Stimulated activated CD8-positive, alpha-beta memory T cell treated with anti-CD3 and anti-CD28 coated beads, Interleukin-4, amount 100 ng/mL, for 48 hours (primary cell): ENCODE data around the gene RASGRP4.

Source experiments
- DNase-seq: peaks from one replicate; pipeline ENCODE4 v3.0.0-alpha.2; 2020

RASGRP4 gene

GRCh38 chr19:38445362-38445761, 19.3 kb upstream of the RASGRP4 start:
- no peak for DNase-seq

DNA sequence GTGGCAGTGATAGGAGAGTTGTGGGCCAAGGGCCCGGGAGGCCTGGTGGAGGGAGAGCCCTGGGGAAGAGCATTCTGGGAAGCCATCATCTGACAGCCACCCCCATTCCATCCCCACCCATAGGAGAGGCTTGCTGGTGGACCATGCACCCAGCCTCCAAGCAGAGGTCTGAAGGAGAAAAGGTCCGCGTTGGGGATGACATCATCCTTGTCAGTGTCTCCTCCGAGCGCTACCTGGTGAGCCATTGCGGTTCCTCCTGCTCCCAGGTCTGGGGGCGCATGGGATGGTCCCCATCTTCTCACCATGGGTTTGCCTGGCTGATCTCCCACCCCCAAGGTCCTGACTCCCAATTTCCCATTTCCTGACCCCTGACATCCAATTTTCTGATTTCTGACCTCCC, 18.0 kb upstream of the RASGRP4 start:
- DNase-seq = no peak

DNA sequence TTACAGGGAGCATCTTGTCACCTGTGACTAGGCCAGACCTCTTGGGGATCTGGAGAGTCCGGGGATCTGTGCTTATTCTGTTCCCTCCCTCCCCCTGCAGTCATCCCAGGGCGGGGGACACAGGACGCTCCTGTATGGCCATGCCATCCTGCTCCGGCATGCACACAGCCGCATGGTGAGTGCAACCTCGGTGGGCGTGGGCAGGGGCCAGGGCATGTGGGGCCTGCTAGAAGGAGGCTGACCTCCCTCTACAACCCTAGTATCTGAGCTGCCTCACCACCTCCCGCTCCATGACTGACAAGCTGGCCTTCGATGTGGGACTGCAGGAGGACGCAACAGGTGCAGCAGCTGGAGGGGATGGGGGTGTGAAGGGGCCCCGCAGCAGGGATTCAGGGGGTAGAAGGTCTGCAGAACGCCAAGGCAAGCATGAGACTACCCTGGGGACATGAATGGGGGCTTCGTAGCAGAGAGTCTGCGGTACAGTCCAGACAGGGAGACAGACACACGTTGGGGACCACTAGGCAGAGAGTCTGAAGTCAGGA, 17.5 kb upstream of the RASGRP4 start:
- DNase-seq = no peak

DNA sequence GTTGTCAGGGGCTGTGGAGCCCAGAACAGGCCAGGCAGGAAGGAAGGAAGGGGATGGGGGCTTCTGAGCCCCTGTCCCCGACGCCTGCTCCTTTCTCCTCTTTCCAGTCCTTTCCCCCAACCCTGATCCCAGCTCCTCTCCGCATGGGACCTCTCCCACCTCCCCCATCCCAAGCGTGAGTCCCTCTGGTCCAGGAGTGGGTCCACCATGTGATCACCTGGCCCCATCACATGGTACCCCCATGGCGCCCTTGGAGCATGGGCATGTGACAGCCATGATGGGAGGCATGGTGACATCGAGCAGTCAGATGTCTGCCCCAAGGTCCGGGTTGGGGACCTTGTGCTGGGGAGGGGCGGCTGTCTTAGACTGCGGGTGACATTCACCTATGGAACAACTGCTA, 16.7 kb upstream of the RASGRP4 start:
- DNase-seq = no peak

GRCh38 chr19:38441657-38442348, 15.8 kb upstream of the RASGRP4 start:
- peak; percentile 28 for DNase-seq

DNA sequence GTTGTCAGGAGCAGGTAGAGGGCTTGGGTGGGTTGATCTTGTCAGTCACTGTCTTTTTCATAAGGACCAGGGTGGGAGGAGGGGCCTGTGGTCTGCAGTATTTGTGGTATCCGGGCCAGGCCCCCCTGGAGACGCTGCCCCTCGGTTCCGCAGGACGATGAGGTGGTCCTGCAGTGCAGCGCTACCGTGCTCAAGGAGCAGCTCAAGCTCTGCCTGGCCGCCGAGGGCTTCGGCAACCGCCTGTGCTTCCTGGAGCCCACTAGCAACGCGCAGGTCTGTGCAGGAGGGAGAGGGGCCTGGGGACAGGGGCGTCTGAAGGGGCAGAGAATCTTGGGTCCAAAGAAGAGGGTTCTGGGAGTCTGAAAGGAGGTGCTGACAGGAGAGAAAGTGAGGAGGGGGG, 14.6 kb upstream of the RASGRP4 start:
- DNase-seq = no peak

DNA sequence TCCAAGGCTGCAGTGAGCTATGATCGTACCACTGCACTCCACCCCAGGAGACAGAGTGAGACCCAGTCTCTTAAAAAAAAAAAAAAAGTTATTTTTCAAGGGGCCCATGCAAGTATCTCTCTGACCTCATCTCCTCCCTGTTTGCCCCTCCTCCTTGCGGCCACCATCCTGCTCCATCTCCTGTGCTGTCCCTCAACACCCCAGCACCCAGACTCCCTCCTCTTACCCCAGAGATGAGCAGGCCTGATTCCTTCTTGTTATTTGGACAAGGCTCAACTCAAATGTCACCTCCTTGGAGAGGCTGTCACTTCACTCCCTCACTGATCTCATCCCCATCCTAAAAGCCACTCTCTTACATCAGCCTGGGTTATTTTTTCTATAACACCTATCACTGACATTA, 11.9 kb upstream of the RASGRP4 start:
- no peak for DNase-seq

- DNase-seq = no peak
Measured at GRCh38 chr19:38437295-38437694, 11.3 kb upstream of the RASGRP4 start.

DNA sequence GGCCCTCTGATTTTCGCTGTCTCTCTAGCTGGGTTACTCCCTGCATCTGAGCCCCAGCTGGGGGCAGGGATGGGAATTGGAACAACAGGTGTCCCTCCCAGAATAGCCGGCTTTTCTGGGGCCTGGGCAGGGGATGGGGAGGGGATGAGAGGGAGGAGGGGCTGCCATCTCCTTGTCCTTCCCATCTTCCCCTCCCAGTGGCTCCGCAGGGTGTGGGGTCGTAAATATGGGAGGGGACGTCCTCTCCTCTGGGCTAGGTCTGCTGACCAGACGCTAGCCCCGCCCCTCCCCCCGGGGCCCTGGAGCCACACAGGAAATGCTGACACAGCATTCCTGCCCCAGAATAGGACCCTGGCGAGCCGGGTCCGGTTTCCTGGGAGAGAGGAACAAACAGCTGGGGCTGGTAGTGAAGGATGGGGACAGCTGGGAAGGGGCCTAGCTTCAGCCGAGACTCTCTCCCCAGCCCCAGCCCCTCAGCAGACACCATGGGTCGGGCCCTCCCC, 8.6 kb upstream of the RASGRP4 start:
- no peak for DNase-seq

DNA sequence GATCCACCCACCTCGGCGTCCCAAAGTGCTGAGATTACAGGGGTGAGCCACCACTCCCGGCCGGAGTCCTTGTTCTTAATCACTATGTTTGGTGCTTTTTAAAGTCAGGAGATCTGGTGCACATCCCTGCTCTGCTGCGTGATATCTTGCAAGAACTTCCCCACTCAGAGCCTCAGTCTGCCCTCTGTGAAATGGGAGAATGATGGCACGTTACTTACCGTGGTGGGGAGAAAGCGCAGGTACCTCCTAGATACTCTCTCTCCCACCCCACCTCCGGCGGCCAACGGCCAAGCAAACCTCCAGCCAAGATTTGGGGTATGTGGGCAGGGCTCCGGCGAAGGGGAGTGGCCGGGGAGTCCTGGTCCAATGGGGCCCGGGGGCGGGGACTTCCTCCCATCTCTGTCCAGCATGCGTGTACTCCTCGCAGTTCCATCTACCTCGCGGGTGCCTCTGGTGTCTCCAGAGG, 7.3 kb upstream of the RASGRP4 start, which contains the start of gene RYR1:
Gene RYR1, plus strand, starts transcription at position 424 of the 466 bp plus-strand sequence. CDS start 139 bp downstream, outside the sequence.
- peak; percentile 79 for DNase-seq

DNA sequence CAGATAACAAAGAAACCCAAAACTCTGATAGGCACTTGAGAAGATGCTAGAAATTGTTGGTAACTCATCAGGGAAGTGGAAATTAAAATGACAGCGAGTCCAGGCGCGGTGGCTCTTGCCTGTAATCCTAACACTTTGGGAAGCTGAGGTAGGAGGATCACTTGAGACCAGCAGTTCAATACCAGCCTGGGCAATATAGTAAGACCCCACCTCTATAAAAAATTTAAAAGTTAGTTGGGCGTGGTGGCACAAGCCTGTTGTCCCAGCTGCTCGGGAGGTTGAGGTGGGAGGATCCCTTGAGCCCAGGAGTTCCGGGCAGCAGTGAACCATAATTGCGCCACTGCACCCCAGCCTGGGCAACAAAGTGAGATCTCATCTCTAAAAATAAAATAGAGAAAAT, 4.9 kb upstream of the RASGRP4 start:
- DNase-seq = no peak

GRCh38 chr19:38429811-38430156, 3.8 kb upstream of the RASGRP4 start:
- no peak for DNase-seq

DNA sequence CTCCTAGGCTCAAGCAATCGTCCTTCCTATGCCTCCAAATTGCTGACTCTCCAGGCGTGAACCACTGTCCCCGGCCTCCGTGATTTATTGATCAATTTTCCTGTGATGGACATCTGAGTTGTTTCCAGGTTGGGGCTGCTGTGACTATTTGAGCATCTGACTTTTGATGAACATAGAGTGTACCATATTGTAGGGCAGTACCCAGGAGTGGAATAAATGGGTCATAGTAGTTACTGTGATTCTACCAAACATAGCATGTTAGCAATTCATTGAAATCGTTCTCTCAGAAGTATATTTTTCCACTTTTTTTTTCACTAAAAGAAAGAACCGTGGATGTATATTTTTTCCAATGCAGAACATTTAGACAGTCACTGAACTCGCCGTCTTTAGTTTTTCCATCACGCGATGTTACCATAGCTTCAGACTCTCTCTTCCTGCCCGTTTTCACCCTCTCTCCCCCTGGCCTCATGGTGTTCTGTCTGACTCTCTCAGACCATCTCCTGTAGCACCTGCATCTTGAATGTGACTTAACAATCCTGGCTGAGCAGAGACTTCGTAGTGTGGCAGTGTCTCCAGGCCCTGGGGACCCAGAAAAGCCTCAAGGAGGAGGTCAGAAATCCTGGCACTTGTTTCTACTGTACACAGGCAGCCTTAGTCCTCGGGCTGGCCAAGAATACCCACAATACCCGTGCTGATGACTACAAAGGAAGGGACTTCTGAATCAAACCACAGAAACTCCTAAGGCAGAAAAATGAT, 3.2 kb upstream of the RASGRP4 start:
- DNase-seq = peak; percentile 43

GRCh38 chr19:38427035-38427677, 1.1 kb upstream of the RASGRP4 start:
- DNase-seq = peak; percentile 69

DNA sequence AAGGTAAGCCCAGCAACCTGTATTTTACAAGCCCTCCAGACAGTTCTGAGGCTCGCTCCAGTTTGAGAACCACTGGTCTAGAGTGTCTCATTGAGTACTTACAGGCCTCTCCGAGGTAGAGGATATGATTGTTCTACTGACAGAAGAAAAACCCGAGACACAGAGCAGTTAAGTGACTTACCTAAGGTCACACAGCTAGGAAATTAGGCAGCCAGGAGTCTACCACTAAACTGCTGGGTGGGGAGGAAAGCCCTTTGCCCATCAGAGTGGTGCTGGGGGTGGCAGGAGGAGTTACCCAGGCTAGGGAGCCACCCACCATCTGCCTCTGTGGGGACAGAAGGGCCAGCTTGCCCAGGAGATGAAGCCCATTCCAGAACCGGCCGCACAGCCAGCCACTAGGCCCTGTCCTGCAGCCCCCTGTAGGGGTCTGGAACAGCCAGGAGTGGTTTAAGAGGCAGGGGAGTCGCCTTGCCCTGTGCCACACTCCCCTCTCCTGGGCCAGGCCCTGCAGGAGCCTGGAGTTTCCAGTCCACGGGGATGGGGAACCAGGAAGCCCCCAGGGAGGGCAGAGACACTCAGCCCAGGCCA, 703 bp downstream of the RASGRP4 start:
- DNase-seq = no peak

GRCh38 chr19:38424272-38424671, 1.7 kb downstream of the RASGRP4 start:
- no peak for DNase-seq

- no peak for DNase-seq
Measured at GRCh38 chr19:38422438-38422837, 3.6 kb downstream of the RASGRP4 start.

DNA sequence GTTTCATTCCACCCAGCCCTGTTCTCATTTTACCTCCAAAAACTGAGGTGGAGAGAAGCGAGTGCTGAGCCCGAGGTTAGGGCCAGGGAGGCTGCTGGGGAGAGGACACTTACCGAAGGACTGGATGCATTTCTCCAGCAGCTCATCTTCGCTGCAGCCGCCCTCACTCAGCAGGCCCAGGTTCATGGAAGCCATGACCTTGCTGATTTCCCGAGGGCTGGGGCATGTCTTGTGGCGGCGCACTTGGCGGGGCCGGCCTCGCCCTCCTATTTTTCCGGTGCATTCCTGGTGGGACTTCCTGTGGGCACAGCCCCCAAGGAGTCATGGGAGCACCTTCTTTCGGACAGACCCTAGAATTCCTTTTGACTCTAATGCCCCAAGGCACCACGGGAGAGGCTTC, 4.2 kb downstream of the RASGRP4 start:
- DNase-seq = no peak

GRCh38 chr19:38420935-38421334, 5.1 kb downstream of the RASGRP4 start:
- DNase-seq = no peak

DNA sequence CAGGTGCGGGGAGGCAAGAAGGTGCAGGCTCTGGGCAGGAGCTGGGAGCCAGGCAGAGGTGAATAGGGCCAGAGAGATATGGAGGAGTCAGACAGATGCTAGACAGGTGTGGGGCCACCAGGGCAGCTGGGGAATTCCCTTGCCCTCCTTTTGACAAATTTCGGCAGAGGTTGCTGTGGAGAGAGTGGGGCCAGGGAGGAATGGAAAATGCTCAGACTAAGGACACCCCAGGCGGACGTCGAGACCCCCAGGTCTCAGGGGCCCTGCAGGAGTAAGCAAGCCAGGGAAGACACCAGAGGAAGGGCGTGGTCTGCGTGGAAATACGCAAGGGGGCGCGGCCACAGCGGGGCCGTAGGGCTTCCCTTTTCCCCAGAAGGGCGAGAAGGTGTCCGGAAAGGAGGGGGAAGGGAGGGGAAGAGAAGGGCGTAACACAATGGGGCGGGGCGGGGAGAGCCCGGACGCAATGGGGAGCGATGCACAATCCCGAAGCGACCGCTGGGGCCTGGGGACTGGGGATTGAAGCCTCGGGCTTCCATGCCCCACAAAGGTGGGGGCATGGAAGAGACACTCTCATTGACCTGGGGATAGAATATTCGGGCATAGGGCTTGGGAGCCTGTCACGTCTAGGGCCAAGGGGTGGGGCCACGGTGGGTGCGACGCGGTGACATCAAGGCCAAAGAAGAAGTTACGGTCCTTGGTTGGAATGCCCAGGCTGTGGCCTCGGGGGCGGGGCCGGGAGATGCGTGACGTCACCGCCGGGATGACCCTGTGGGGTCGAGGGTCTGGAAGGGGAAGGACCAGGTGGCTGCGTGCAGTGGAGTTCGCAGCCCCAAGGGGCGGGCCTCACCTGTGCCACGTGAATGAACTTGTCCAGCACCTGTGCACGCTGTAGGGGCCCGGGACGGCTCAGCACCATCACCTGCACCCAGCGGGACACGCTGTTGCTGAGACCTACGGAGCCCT, 8.2 kb downstream of the RASGRP4 start:
- peak; percentile 79 for DNase-seq

DNA sequence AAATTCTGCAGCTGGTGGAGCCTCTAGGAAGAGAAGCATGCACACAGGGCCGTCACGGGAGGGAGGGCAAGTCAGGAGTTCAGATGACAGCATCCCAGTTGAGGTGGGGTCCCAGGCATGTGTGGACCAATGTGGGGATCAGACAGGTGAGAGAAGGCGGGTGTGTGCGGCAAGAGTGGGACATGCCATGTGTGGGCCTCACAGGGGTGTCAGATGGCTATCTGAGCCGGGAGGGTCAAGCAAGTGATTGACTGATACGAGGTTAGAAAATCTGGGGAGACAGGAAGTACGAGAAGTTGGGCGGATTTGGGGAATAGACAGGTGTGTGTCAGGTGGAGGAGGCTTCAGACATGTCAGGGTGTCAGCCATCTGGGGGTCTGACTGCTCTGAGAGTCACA, 8.9 kb downstream of the RASGRP4 start:
- DNase-seq = no peak

DNA sequence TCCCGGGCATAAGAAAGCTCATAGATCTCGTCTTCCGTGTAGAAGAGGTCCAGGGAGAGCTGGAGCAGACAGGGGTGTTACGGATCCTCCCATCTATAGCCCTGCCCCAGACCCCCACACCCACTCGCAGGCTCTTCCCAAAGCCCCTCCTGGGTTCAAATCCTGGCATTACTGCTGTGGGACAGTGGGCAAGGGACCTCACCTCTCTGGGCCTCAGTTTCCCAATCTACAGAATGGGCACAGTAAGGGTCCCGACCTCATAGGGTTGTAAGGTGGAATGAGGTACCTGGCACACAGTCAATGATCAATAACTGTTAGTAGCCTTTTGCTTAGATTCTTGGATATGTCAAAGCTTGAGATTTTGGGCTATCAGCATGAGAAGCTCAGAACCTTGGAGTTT, 12.6 kb downstream of the RASGRP4 start:
- DNase-seq = no peak
